BLaER1 (cell line): ENCODE data around the gene TNFSF15.

ENCODE experiments used
- H3K27ac ChIP-seq: shearing (Covaris generic); formaldehyde crosslinking; 2 replicates; pipeline ENCODE4 v1.8.1; 2022
- H3K27me3 ChIP-seq: shearing (Covaris generic); formaldehyde crosslinking; 2 replicates; pipeline ENCODE4 v1.8.1; 2022
- H3K36me3 ChIP-seq: shearing (Covaris generic); formaldehyde crosslinking; 2 replicates; pipeline ENCODE4 v1.8.1; 2022
- H3K4me1 ChIP-seq: shearing (Covaris generic); formaldehyde crosslinking; 2 replicates; pipeline ENCODE4 v1.8.1; 2022
- H3K4me2 ChIP-seq: shearing (Covaris generic); formaldehyde crosslinking; 2 replicates; pipeline ENCODE4 v1.8.1; 2022
- H3K4me3 ChIP-seq: shearing (Covaris generic); formaldehyde crosslinking; 2 replicates; pipeline ENCODE4 v1.8.1; 2022
- H3K9ac ChIP-seq: shearing (Covaris generic); formaldehyde crosslinking; 2 replicates; pipeline ENCODE4 v1.8.1; 2022
- H3K9me3 ChIP-seq: shearing (Covaris generic); formaldehyde crosslinking; 2 replicates; pipeline ENCODE4 v1.8.1; 2022
- H4K20me1 ChIP-seq: shearing (Covaris generic); formaldehyde crosslinking; 2 replicates; pipeline ENCODE4 v1.8.1; 2022
- Cebpa-rat ChIP-seq: shearing (Covaris generic); IDR thresholded peaks from 2 replicates; pipeline ENCODE4 v1.8.1; 2022

The TNFSF15 gene

GRCh38 chr9:114776683-114777399 is 29.0 kb downstream of the TNFSF15 start:
- no peaks in the 10 kb centered on the region for H4K20me1 ChIP-seq
- H3K27ac ChIP-seq: no peak overlapping the region
- no peaks in the 10 kb centered on the region for H3K36me3 ChIP-seq
- H3K9ac ChIP-seq: no peak overlapping the region
- H3K4me3 ChIP-seq: no peak overlapping the region
- no peak overlapping the region for H3K4me2 ChIP-seq
- H3K27me3 ChIP-seq: no peaks in the 10 kb centered on the region
- no peak for TF ChIP-seq Cebpa-rat
- no peaks in the 10 kb centered on the region for H3K4me1 ChIP-seq
- H3K9me3 ChIP-seq: no peaks in the 10 kb centered on the region

GRCh38 chr9:114775981-114776380 is 29.9 kb downstream of the TNFSF15 start:
- H3K9me3 ChIP-seq: no peaks in the 10 kb centered on the region
- TF ChIP-seq Cebpa-rat: no peak
- no peak overlapping the region for H3K4me3 ChIP-seq
- H3K9ac ChIP-seq: no peak overlapping the region
- H4K20me1 ChIP-seq: no peaks in the 10 kb centered on the region
- no peak overlapping the region for H3K4me2 ChIP-seq
- no peaks in the 10 kb centered on the region for H3K4me1 ChIP-seq
- H3K36me3 ChIP-seq: no peaks in the 10 kb centered on the region
- no peaks in the 10 kb centered on the region for H3K27me3 ChIP-seq
- H3K27ac ChIP-seq: no peak overlapping the region

- H4K20me1 ChIP-seq: no peaks in the 10 kb centered on the region
- H3K4me1 ChIP-seq: no peaks in the 10 kb centered on the region
- no peak overlapping the region for H3K4me2 ChIP-seq
- no peaks in the 10 kb centered on the region for H3K27me3 ChIP-seq
- H3K36me3 ChIP-seq: no peaks in the 10 kb centered on the region
- no peak overlapping the region for H3K4me3 ChIP-seq
- H3K27ac ChIP-seq: no peak overlapping the region
- no peak overlapping the region for H3K9ac ChIP-seq
- no peaks in the 10 kb centered on the region for H3K9me3 ChIP-seq
- TF ChIP-seq Cebpa-rat: no peak
Measured at GRCh38 chr9:114775121-114775520, 30.7 kb downstream of the TNFSF15 start.

GRCh38 chr9:114774524-114774923 is 31.3 kb downstream of the TNFSF15 start:
- no peaks in the 10 kb centered on the region for H4K20me1 ChIP-seq
- no peak overlapping the region for H3K4me3 ChIP-seq
- H3K9ac ChIP-seq: no peak overlapping the region
- TF ChIP-seq Cebpa-rat: no peak
- no peaks in the 10 kb centered on the region for H3K9me3 ChIP-seq
- H3K27ac ChIP-seq: no peak overlapping the region
- H3K4me2 ChIP-seq: peak overlapping the region; percentile 8; the same call in 1 of the 2 replicates
- H3K36me3 ChIP-seq: no peaks in the 10 kb centered on the region
- H3K4me1 ChIP-seq: no peaks in the 10 kb centered on the region
- no peaks in the 10 kb centered on the region for H3K27me3 ChIP-seq

GRCh38 chr9:114771889-114772288 is 34.0 kb downstream of the TNFSF15 start:
- H3K27me3 ChIP-seq: no peaks in the 10 kb centered on the region
- TF ChIP-seq Cebpa-rat: no peak
- H4K20me1 ChIP-seq: no peaks in the 10 kb centered on the region
- no peak overlapping the region for H3K27ac ChIP-seq
- no peak overlapping the region for H3K4me2 ChIP-seq
- no peaks in the 10 kb centered on the region for H3K36me3 ChIP-seq
- no peaks in the 10 kb centered on the region for H3K9me3 ChIP-seq
- H3K9ac ChIP-seq: no peak overlapping the region
- H3K4me3 ChIP-seq: no peak overlapping the region
- no peaks in the 10 kb centered on the region for H3K4me1 ChIP-seq

GRCh38 chr9:114770991-114771390 is 34.8 kb downstream of the TNFSF15 start:
- H3K27me3 ChIP-seq: no peaks in the 10 kb centered on the region

GRCh38 chr9:114769624-114770023 is 36.2 kb downstream of the TNFSF15 start:
- Histone ChIP-seq H4K20me1 (no peaks in the 10 kb centered on the region), H3K4me3 (no peak overlapping the region), H3K9me3 (no peaks in the 10 kb centered on the region), H3K36me3 (no peaks in the 10 kb centered on the region), H3K4me1 (no peaks in the 10 kb centered on the region), H3K27me3 (no peaks in the 10 kb centered on the region), H3K4me2 (no peak overlapping the region), H3K9ac (no peak overlapping the region), H3K27ac (no peak overlapping the region)
- TF ChIP-seq Cebpa-rat: no peak

More at GRCh38 chr9:114770991-114771390, 34.8 kb downstream of the TNFSF15 start:
- no peaks in the 10 kb centered on the region for H3K36me3 ChIP-seq
- no peak overlapping the region for H3K4me3 ChIP-seq
- no peaks in the 10 kb centered on the region for H3K4me1 ChIP-seq
- H3K27ac ChIP-seq: no peak overlapping the region
- no peak overlapping the region for H3K4me2 ChIP-seq
- no peak overlapping the region for H3K9ac ChIP-seq
- H3K9me3 ChIP-seq: no peaks in the 10 kb centered on the region
- TF ChIP-seq Cebpa-rat: no peak
- H4K20me1 ChIP-seq: no peaks in the 10 kb centered on the region

GRCh38 chr9:114763220-114763619 is 42.6 kb downstream of the TNFSF15 start:
- Histone ChIP-seq H3K9me3 (no peaks in the 10 kb centered on the region), H3K4me2 (no peak overlapping the region), H3K4me3 (no peak overlapping the region), H3K36me3 (no peaks in the 10 kb centered on the region), H3K27me3 (no peaks in the 10 kb centered on the region), H3K27ac (no peak overlapping the region), H3K9ac (no peak overlapping the region), H4K20me1 (no peaks in the 10 kb centered on the region), H3K4me1 (no peaks in the 10 kb centered on the region)
- no peak for TF ChIP-seq Cebpa-rat

- Histone ChIP-seq H4K20me1 (no peaks in the 10 kb centered on the region), H3K27ac (no peak overlapping the region), H3K36me3 (no peaks in the 10 kb centered on the region), H3K9ac (no peak overlapping the region), H3K4me2 (no peak overlapping the region), H3K4me1 (no peaks in the 10 kb centered on the region), H3K4me3 (no peak overlapping the region), H3K9me3 (no peaks in the 10 kb centered on the region), H3K27me3 (no peaks in the 10 kb centered on the region)
- TF ChIP-seq Cebpa-rat: no peak
Measured at GRCh38 chr9:114761523-114761922, 44.3 kb downstream of the TNFSF15 start.

GRCh38 chr9:114759512-114760341 is 46.1 kb downstream of the TNFSF15 start:
- Histone ChIP-seq H3K27me3 (no peaks in the 10 kb centered on the region), H3K9ac (no peak overlapping the region), H3K9me3 (no peaks in the 10 kb centered on the region), H3K27ac (no peak overlapping the region), H4K20me1 (no peaks in the 10 kb centered on the region), H3K4me2 (no peak overlapping the region), H3K4me3 (no peak overlapping the region), H3K36me3 (no peaks in the 10 kb centered on the region), H3K4me1 (no peaks in the 10 kb centered on the region)
- TF ChIP-seq Cebpa-rat: no peak
